Liver (tissue), 9 donors: ENCODE results near the gene SECTM1. TPM values are rescaled to one million over a fixed set of nuclear protein-coding genes. Genes with fewer than 3 reads are reported as not detected.

Source experiments
- DNase-seq: peaks from one replicate; pipeline ENCODE4 v3.0.0-alpha.2; 2017; ENCODE audit warnings: low spot score
- H3K27ac ChIP-seq, 2 donors: one replicate each; pipeline ENCODE4 v1.7.0; 2013; ENCODE audit warnings: inconsistent platforms in 2 of 2, low read length in 2 of 2, control low read depth in 1 of 2, low read depth in 1 of 2, mild to moderate bottlenecking in 1 of 2
- H3K27me3 ChIP-seq, 4 donors: one replicate each; pipeline versions ENCODE4 v1.6.1 to v1.7.0; 2013; ENCODE audit warnings: low read length in 3 of 4, inconsistent platforms in 1 of 4, mild to moderate bottlenecking in 1 of 4, moderate library complexity in 1 of 4; ENCODE audit not compliant: control insufficient read depth in 4 of 4, insufficient read depth in 4 of 4
- H3K36me3 ChIP-seq, 4 donors: one replicate each; pipeline versions ENCODE4 v1.6.1 to v1.7.0; 2013; ENCODE audit warnings: low read length in 3 of 4, mild to moderate bottlenecking in 3 of 4, low read depth in 1 of 4, moderate library complexity in 1 of 4; ENCODE audit not compliant: control insufficient read depth in 4 of 4, insufficient read depth in 3 of 4
- H3K4me1 ChIP-seq, 4 donors: one replicate each; pipeline versions ENCODE4 v1.6.1 to v1.7.0; 2013; ENCODE audit warnings: low read length in 3 of 4, mild to moderate bottlenecking in 3 of 4, moderate library complexity in 1 of 4; ENCODE audit not compliant: control insufficient read depth in 4 of 4, insufficient read depth in 4 of 4
- H3K4me3 ChIP-seq, 3 donors: one replicate each; pipeline versions ENCODE4 v1.6.1 to v1.7.0; 2013; ENCODE audit warnings: low read length in 3 of 3, control low read depth in 1 of 3, low read depth in 1 of 3, mild to moderate bottlenecking in 1 of 3
- H3K9ac ChIP-seq, 2 donors: one replicate each; pipeline ENCODE4 v1.7.0; 2013; ENCODE audit warnings: low read length in 2 of 2, mild to moderate bottlenecking in 2 of 2, moderate library complexity in 2 of 2, control low read depth in 1 of 2, low read depth in 1 of 2
- H3K9me3 ChIP-seq, 4 donors: one replicate each; pipeline versions ENCODE4 v1.6.1 to v1.7.0; 2013; ENCODE audit warnings: low read length in 3 of 4; ENCODE audit not compliant: control insufficient read depth in 4 of 4
- ATF3 ChIP-seq: IDR thresholded peaks from 2 replicates; pipeline ENCODE4 v1.6.1; 2016; ENCODE audit warnings: antibody characterized with exemption
- CTCF ChIP-seq: fragments of 150-350 bp; IDR thresholded peaks from 2 replicates; pipeline ENCODE4 v1.5.1; 2017; ENCODE audit warnings: improper control_type of control experiment, low read depth, low read length; ENCODE audit not compliant: missing input control
- EGR1 ChIP-seq, 2 donors: IDR thresholded peaks; 2 replicates each; pipeline ENCODE4 v1.6.1; 2016 to 2018; ENCODE audit warnings: antibody characterized with exemption in 2 of 2, low read depth in 2 of 2
- FOXA1 ChIP-seq: IDR thresholded peaks from 2 replicates; pipeline ENCODE4 v1.6.1; 2016; ENCODE audit warnings: antibody characterized with exemption
- FOXA2 ChIP-seq: IDR thresholded peaks from 2 replicates; pipeline ENCODE4 v1.6.1; 2016; ENCODE audit warnings: antibody characterized with exemption
- GABPA ChIP-seq, 2 donors: IDR thresholded peaks in 1 of 2; conservative IDR thresholded peaks in 1 of 2; 2 replicates each; pipeline ENCODE4 v1.6.1; 2016; ENCODE audit warnings: antibody characterized with exemption in 2 of 2, mild to moderate bottlenecking in 1 of 2, moderate library complexity in 1 of 2
- HNF4A ChIP-seq, 2 donors: conservative IDR thresholded peaks; 2 replicates each; pipeline ENCODE4 v1.6.1; 2016; ENCODE audit warnings: antibody characterized with exemption in 2 of 2, mild to moderate bottlenecking in 2 of 2
- HNF4G ChIP-seq: IDR thresholded peaks from 2 replicates; pipeline ENCODE4 v1.6.1; 2016; ENCODE audit warnings: antibody characterized with exemption
- JUND ChIP-seq, 2 donors: IDR thresholded peaks; 2 replicates each; pipeline ENCODE4 v1.6.1; 2016; ENCODE audit warnings: antibody characterized with exemption in 2 of 2
- MAX ChIP-seq: IDR thresholded peaks from 2 replicates; pipeline ENCODE4 v1.6.1; 2016; ENCODE audit warnings: antibody characterized with exemption
- NR2F2 ChIP-seq: IDR thresholded peaks from 2 replicates; pipeline ENCODE4 v1.6.1; 2016; ENCODE audit warnings: antibody characterized with exemption
- RAD21 ChIP-seq, 2 donors: IDR thresholded peaks; 2 replicates each; pipeline ENCODE4 v1.6.1; 2016; ENCODE audit warnings: antibody characterized with exemption in 2 of 2, mild to moderate bottlenecking in 2 of 2
- REST ChIP-seq: IDR thresholded peaks from 2 replicates; pipeline ENCODE4 v1.6.1; 2016; ENCODE audit warnings: antibody characterized with exemption, mild to moderate bottlenecking
- RXRA ChIP-seq, 2 donors: IDR thresholded peaks; 2 replicates each; pipeline ENCODE4 v1.6.1; 2017 to 2018; ENCODE audit warnings: antibody characterized with exemption in 2 of 2, mild to moderate bottlenecking in 1 of 2
- SP1 ChIP-seq: IDR thresholded peaks from 2 replicates; pipeline ENCODE4 v1.6.1; 2018; ENCODE audit warnings: antibody characterized with exemption, mild to moderate bottlenecking
- TAF1 ChIP-seq: conservative IDR thresholded peaks from 2 replicates; pipeline ENCODE4 v1.6.1; 2016; ENCODE audit warnings: antibody characterized with exemption, mild to moderate bottlenecking
- YY1 ChIP-seq: IDR thresholded peaks from 2 replicates; pipeline ENCODE4 v1.6.1; 2016; ENCODE audit warnings: antibody characterized with exemption, mild to moderate bottlenecking
- ZBTB33 ChIP-seq: IDR thresholded peaks from 2 replicates; pipeline ENCODE4 v1.6.1; 2016; ENCODE audit warnings: antibody characterized with exemption
- WGBS: extraction: QIAGEN DNeasy Blood & Tissue Kit; methylation state at CpG from one replicate; pipeline ENCODE4 v1.1.7; 2013; 5-methylcytosine and 5-hydroxymethylcytosine counted together
- polyA plus RNA-seq, 2 donors: library from polyadenylated mRNA; stranded (reverse) in 1 of 2; unstranded in 1 of 2; fragments of 200-250 nt in 1 of 2; fragments of >200 nt in 1 of 2; fragmentation: Nextera tagmentation in 1 of 2; extraction: Ambion mirVana in 1 of 2; gene quantifications; one replicate each; pipeline versions ENCODE4 v1.2.1 to v1.2.3, GENCODE V29; 2013 to 2015
- total RNA-seq, 2 donors: library from RNA; depleted of rRNA; stranded (reverse); fragments of >200 nt; gene quantifications; one replicate each; pipeline ENCODE4 v1.2.3, GENCODE V29; 2014
- donor health status: healthy.
- donor health status: healthy.
- donor health status: healthy.
- donor health status: healthy.
- donor health status: healthy.

SECTM1 gene
- total and polyA plus RNA-seq, 4 donors = 1.3 to 14.2 (median 4.6) TPM

GRCh38 chr17:82334622-82335394 lies 1.2 kb upstream of the SECTM1 start:
- peak overlapping the region; percentile 98 to 99 for H3K27ac ChIP-seq
- H3K9me3 ChIP-seq = no peaks in the 10 kb centered on the region
- H3K36me3 ChIP-seq = no peaks in the 10 kb centered on the region
- peak overlapping the region; percentile 66 to 83 for H3K9ac ChIP-seq
- H3K4me3 ChIP-seq = peak overlapping the region; percentile 26 to 64 (median 55)
- no peaks in the 10 kb centered on the region for H3K27me3 ChIP-seq
- WGBS = 9% methylated on average over 16 of the region's 16 CpGs
- H3K4me1 ChIP-seq = peaks cover 5 to 33% (median 21%) of the 10 kb centered on the region in 4 donors
- TF ChIP-seq MAX = peak; percentile 78
- no peak for TF ChIP-seq TAF1
- TF ChIP-seq EGR1 (IDR thresholded peaks at IDR 0.05; ENCODE audit: low read depth in 2 of 2) = peak in 1 of 2 donors; percentile 38
- no peak for TF ChIP-seq RAD21 (IDR thresholded peaks at IDR 0.05)
- TF ChIP-seq SP1 = peak; percentile 83
- no peak for TF ChIP-seq GABPA (IDR thresholded peaks at IDR 0.05 in 1 of 2, conservative IDR thresholded peaks at IDR 0.05 in 1 of 2)
- peak in 1 of 2 donors; percentile 66 for TF ChIP-seq JUND (IDR thresholded peaks at IDR 0.05)
- TF ChIP-seq REST = peak; percentile 63
- TF ChIP-seq CTCF = no peak
- TF ChIP-seq NR2F2 = peak; percentile 72
- TF ChIP-seq ATF3 = no peak
- TF ChIP-seq ZBTB33 = peak; percentile 83
- peak; percentile 52 for TF ChIP-seq YY1
- peak; percentile 100 for TF ChIP-seq HNF4A (conservative IDR thresholded peaks at IDR 0.05)
- peak; percentile 50 for TF ChIP-seq FOXA2
- no peak for TF ChIP-seq FOXA1
- peak; percentile 78 to 94 for TF ChIP-seq RXRA (IDR thresholded peaks at IDR 0.05)
- peak; percentile 100 for TF ChIP-seq HNF4G
- DNase-seq = no peak
